GM04504 (cell line): ENCODE data around the gene CBX4.

Source experiments
- DNase-seq: peaks from one replicate; pipeline ENCODE4 v3.0.0-alpha.2; 2012; ENCODE audit warnings: low read depth

The CBX4 gene

GRCh38 chr17:79829004-79829403, 10.2 kb downstream of the CBX4 start:
- DNase-seq: no peak

DNA sequence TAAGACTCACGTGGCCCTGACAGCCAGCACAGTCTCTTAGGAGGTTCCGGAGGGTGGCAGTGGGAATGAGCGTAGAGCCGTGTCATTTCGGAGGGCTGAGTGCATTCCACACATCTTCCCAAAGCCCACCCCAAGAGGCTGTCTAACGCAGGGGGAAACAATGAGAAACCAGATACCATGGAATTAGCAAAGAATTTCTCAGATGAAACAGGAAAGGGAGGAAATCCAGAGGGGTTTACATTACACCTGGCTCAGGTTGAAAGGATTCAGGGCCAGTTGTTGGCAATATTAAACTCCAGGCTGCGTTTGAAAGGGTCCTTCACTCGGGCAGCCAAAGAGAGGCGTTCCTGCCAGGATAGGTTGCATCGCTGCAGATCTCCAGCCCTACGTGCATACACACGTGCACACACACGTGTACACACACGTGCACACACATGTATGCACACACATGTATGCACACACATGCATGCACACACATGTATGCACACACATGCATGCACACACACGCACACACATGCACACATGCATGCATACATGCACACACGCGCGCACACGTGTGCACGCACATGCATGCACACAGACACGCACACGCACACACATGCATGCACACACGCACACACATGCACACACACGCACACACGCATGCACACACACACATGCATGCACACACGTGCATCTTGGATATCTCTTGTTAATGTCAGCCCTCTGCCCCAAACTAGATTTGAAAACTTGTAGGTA, 12.2 kb downstream of the CBX4 start:
- no peak for DNase-seq

DNA sequence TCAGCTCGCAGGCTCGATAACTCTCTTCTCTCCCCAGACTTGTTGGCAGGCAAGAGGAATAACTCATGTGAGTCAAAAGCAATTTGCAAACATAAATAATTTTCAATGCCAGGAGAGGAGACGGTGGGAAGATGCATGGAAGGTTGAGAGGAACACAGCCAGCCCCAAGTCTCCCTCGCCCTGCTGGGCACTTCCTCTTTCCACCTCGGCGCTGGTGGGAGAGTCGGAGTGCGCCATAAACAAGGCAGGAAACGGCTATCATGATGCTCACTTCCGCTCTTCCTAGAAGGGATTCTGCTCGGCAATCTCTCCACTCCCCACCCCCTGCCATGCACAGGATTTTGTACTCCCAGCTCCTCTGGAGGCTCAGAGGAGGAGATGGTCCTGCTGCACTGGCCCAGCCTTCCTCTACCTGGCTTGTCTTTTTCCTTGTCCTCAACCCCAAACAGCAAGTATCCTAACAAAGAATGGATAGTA, 13.0 kb downstream of the CBX4 start:
- DNase-seq: no peak

DNA sequence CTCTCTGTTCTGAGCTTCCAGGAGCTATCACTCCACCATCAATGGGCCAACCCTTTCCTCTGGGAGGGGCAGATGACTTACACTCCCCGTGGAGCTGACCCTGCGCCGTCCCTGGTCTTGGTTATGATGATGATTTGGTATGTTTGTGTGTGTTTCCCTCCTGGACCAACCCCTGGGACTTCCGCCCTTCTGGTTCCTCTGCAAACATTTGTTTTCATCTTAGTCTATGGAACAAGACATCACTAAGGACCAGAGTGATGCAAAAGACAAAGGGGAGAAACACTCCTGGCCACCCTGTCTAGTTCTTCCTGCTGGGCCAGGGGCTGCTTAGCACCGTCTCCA, 13.7 kb downstream of the CBX4 start:
- DNase-seq: no peak

- DNase-seq: no peak
These were observed 14.2 kb downstream of the CBX4 start for GRCh38 chr17:79824893-79825579.

DNA sequence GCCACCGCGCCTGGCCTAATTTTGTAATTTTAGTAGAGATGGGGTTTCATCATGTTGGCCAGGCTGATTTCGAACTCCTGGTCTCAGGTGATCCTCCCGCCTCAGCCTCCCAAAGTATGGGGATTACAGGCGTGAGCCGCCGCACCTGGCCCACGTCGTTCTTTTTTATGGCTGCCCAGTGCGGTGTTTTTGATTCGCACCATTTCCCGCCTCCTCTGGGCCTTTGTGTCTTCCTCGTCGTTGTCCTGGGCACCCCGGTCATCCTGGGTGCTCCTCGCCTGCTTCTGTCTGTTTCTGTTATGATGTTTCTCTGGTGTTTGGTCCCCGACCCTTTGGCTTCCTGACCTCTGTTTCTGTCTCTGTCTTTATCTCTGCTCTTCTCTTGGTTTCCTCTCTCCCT, 15.0 kb downstream of the CBX4 start:
- no peak for DNase-seq

DNA sequence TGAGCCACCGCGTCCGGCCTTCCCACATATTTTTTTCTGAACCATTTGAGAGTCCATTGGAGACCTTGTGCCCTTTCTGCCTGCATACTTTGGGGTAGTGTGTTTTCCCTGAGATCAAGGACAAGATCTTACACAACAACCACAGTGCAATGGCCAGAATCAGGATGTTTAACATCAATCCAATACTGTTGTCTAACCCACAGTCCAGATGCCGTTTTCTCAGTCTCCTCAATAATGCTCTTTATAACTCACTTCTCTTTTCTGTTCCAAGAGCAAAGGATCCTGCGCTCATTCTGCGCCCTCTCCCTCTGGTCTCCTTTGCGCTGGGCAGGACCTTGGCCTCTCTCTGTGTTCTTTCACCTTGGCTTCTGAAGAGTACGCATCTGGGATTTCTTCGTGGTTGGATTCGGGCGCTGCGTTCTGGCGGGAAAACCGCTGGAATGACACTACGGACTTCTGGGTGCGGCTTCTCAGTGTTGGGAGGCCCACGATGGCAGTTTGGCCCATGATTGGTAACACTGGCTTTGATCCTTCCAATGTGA, 16.6 kb downstream of the CBX4 start:
- no peak for DNase-seq

DNA sequence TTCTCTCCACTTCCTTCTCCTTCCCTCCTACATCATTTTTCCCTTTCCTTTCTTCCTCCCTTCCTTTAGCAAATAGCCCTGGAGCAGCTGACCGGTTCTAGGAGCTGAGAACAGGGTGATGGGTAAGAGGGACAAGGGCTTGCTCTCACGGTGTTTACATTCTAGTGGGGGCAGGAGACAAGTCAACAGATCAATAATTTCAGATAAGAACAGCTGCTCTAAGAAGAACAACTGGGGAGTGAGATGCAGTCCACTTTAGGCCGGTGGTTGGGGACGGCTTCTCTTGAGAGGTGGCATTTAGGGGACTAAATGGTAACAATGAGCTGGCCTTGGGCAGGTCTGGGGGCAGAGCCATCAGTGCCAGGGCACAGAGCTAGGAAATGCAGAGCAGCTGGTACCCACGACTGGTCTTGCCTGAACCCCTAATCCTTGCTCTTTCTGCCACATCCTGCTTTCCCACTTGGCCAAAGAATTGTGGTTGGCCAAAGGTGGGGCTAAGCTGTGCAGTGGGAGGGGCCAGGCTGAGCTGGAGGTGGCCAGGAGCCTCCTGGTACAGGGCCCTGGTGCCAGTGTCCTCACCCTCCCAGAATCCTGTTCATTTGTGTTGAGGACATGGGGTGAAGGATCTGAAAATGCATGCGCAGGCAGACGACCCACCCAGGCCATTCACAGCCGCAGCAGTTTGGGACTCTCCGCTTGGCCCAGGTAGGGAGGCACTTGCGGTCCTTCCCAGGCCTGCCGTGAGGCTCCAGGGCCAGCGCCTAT, 17.7 kb downstream of the CBX4 start:
- DNase-seq: no peak

DNA sequence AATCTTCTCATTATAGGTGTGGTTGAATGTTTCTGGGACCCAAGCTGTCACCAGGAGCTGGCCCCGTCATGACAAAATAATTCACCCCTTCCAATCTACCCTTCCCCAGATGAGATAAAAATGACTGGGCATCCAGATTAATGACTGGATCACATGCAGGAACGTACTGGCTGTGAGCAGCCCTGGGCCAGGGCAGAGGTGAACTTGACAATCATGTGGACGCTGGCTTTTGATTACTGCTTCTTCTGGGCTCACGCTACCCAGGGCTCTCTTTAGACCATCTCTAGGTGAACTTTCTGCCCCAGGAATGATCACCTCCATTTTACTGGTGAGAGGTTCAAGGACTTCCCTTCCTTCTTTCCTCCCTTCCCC, 18.3 kb downstream of the CBX4 start:
- no peak for DNase-seq

- DNase-seq: no peak
These were observed 19.5 kb downstream of the CBX4 start for GRCh38 chr17:79819534-79820276.

GRCh38 chr17:79819085-79819484, 20.2 kb downstream of the CBX4 start:
- DNase-seq: no peak

GRCh38 chr17:79818026-79818758, 21.0 kb downstream of the CBX4 start:
- DNase-seq: no peak

- DNase-seq: no peak
These were observed 23.3 kb downstream of the CBX4 start for GRCh38 chr17:79815836-79816461.

- no peak for DNase-seq
These were observed 24.0 kb downstream of the CBX4 start for GRCh38 chr17:79814974-79815835.

- DNase-seq: no peak
These were observed 24.9 kb downstream of the CBX4 start for GRCh38 chr17:79814127-79814973.

DNA sequence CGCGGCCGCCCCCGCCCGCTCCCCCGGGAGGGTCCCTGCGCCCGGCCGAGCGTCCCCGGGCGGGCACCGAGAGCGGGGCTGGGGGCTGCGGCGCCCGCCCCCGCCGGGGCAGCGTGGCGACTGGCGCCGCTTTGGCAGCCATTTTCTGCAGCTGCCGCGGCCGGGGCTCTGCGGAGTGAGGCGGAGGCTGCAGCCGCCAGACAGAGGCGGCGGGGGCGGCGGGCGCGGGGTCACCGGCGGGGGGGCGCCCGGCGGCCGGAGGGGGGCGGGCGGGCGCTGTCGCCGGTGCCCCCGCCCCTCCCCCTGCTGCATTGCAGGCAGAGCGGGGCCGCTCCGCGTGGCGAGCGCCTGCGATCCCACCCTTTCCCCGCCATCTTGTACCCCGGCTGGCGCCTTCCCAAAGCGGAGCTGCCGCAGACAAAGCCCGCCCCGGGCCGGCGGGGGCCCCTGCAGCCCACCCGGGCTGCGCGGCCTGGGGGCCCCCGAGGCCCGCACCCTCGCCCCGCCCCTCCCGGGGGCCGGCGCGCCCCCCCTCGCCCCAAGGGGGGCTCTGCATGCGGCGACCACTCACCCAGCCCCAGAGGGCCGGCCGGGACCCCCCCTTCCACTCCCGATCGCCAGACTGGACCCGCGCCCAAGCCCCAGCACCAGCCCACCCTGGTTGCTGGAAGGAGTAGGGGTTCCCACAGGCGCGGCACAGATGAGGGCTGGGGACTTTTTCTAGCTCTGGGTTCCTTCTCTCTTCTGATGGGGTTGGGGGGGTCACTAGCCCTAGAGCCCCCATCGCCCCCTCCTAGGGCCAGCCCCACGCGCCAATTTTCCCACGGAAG, 25.7 kb downstream of the CBX4 start:
- DNase-seq: no peak

DNA sequence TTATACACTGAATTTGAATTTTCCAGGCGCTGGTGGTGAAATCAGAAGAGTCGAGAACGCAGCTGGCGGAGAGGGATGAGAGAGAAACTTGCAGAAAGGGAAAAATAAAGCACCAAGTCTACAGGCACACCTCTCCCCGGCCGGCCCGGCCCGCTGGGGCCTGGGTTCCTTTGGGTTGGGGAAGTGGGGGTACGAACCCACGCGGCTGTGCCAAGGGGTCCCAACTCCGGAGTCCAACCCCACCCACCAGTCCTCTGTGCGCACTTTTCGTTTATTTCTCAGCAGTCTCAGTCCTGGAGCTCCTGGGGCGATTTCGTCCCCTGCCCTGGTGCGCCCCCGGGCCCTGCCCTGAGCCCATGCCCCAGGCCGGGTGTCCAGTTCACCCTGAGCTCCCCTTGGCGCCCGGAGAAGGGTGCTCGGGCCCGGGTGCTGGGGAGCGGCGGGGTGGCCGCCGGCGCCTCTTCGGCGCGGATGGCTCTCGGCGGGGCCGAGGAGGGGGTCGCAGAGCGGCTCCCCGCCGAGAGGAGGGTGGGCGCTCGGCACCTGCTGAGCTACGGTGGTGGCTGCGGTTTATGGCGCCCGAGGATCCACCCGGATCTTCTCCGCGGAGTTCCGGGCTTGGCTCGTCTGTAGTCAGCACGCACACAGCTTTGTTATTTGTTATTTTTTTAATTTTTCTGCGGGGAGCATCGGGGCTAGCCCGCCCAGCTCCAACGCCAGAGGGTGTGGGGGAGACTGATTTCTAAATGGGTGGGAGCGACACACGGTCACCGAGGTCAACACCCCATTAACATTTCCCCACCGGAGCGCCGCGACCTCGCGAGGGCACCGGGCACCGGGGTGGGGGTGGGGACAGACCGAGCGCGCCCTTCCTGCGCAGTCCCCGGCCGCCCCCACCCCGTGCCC, 26.6 kb downstream of the CBX4 start:
- DNase-seq: no peak
